IMR-90 (cell line): Measurements from ENCODE around the gene CELA3B. TPM values are rescaled to one million over a fixed set of nuclear protein-coding genes. Genes with fewer than 3 reads are reported as not detected.

Experiments
- ATAC-seq: fragments of 200-7000 bp; cut with Tn5 transposase; 2 replicates; pipeline ENCODE4 v1.9.1; 2020; ENCODE audit warnings: low read depth, mild to moderate bottlenecking, moderate library complexity
- BruUV-seq: library from RNA; stranded (reverse); fragments of 400-500 nt; replicated peaks from 2 replicates; lab custom pipeline; 2021; lab: Mats Ljungman, UMichigan
- CTCF ChIA-PET: fragments of 300-600 bp; formaldehyde crosslinking; extraction: SDS; loops from one replicate; lab custom pipeline; 2021; ENCODE audit warnings: antibody characterized with exemption; lab: Yijun Ruan, JAX
- POLR2A ChIA-PET: fragments of 300-600 bp; sonication (Branson Sonifier 250); formaldehyde crosslinking; loops from one replicate; lab custom pipeline; 2022; ENCODE audit warnings: antibody characterized with exemption; ENCODE audit not compliant: unreplicated experiment; lab: Charles Lee
- DNase-seq: peaks from one replicate; pipeline ENCODE4 v3.0.0; 2013
- H2AFZ ChIP-seq: replicated peaks from 2 replicates; pipeline ENCODE3; 2013; ENCODE audit warnings: low read length, mild to moderate bottlenecking; ENCODE audit not compliant: poor library complexity
- H2AK5ac ChIP-seq: 2 replicates; pipeline ENCODE4 v1.6.1; 2013; ENCODE audit warnings: low read depth, low read length, inconsistent platforms
- H2AK9ac ChIP-seq: replicated peaks from 2 replicates; pipeline ENCODE3; 2013; ENCODE audit warnings: mild to moderate bottlenecking, low read depth, low read length, moderate library complexity; ENCODE audit not compliant: poor library complexity
- H2BK120ac ChIP-seq: 2 replicates; pipeline ENCODE4 v1.6.1; 2013; ENCODE audit warnings: low read depth, low read length, inconsistent platforms
- H2BK15ac ChIP-seq: 3 replicates; pipeline ENCODE4 v1.6.1; 2013; ENCODE audit warnings: low read depth, low read length, inconsistent platforms
- H2BK20ac ChIP-seq: 2 replicates; pipeline ENCODE4 v1.6.1; 2013; ENCODE audit warnings: low read depth, mild to moderate bottlenecking, inconsistent platforms, low read length, moderate library complexity
- H2BK5ac ChIP-seq: 2 replicates; pipeline ENCODE4 v1.6.1; 2013; ENCODE audit warnings: mild to moderate bottlenecking, low read depth, low read length, inconsistent platforms; ENCODE audit not compliant: poor library complexity, severe bottlenecking
- H3K14ac ChIP-seq: replicated peaks from 2 replicates; pipeline ENCODE4 v1.6.1; 2013; ENCODE audit warnings: low read depth, low read length, inconsistent platforms
- H3K18ac ChIP-seq: 2 replicates; pipeline ENCODE4 v1.6.1; 2013; ENCODE audit warnings: low read depth, low read length, control low read depth
- H3K23ac ChIP-seq: 2 replicates; pipeline ENCODE4 v1.6.1; 2013; ENCODE audit warnings: low read depth, low read length, inconsistent platforms
- H3K27ac ChIP-seq: 2 replicates; pipeline ENCODE4 v1.5.1; 2013; ENCODE audit warnings: mild to moderate bottlenecking, control low read depth, low read length; ENCODE audit not compliant: insufficient read depth
- H3K27me3 ChIP-seq: 2 replicates; pipeline ENCODE4 v1.6.1; 2013; ENCODE audit warnings: low read length; ENCODE audit not compliant: control insufficient read depth, insufficient read depth
- H3K36me3 ChIP-seq: 2 replicates; pipeline ENCODE4 v1.6.1; 2013; ENCODE audit warnings: low read length, mixed read lengths; ENCODE audit not compliant: control insufficient read depth, insufficient read depth
- H3K4ac ChIP-seq: 2 replicates; pipeline ENCODE4 v1.6.1; 2013; ENCODE audit warnings: low read depth, low read length, inconsistent platforms
- H3K4me1 ChIP-seq: 2 replicates; pipeline ENCODE4 v1.6.1; 2013; ENCODE audit warnings: low read length, mixed read lengths; ENCODE audit not compliant: control insufficient read depth, insufficient read depth
- H3K4me2 ChIP-seq: 2 replicates; pipeline ENCODE4 v1.6.1; 2013; ENCODE audit warnings: low read depth, mild to moderate bottlenecking, control low read depth, low read length, moderate library complexity
- H3K4me3 ChIP-seq: 2 replicates; pipeline ENCODE4 v1.5.1; 2013; ENCODE audit warnings: low read depth, mild to moderate bottlenecking, control low read depth, low read length, moderate library complexity; ENCODE audit not compliant: insufficient read depth
- H3K56ac ChIP-seq: 2 replicates; pipeline ENCODE4 v1.6.1; 2013; ENCODE audit warnings: low read length, inconsistent platforms; ENCODE audit not compliant: insufficient read depth; ENCODE audit errors: extremely low read depth
- H3K79me1 ChIP-seq, 2 experiments: 2 replicates each; pipeline ENCODE4 v1.6.1; 2013; ENCODE audit warnings: low read length in 2 of 2, inconsistent platforms in 1 of 2, low read depth in 1 of 2
- H3K9ac ChIP-seq: 2 replicates; pipeline ENCODE4 v1.6.1; 2013; ENCODE audit warnings: low read depth, low read length, control low read depth
- H3K9me1 ChIP-seq: 2 replicates; pipeline ENCODE4 v1.6.1; 2013; ENCODE audit warnings: low read length, inconsistent platforms; ENCODE audit not compliant: insufficient read depth
- H3K9me3 ChIP-seq: 2 replicates; pipeline ENCODE4 v1.6.1; 2013; ENCODE audit warnings: low read length; ENCODE audit not compliant: control insufficient read depth, insufficient read depth
- H4K20me1 ChIP-seq: 2 replicates; pipeline ENCODE4 v1.6.1; 2013; ENCODE audit warnings: low read length, inconsistent platforms; ENCODE audit not compliant: insufficient read depth
- H4K5ac ChIP-seq: 2 replicates; pipeline ENCODE4 v1.6.1; 2013; ENCODE audit warnings: mild to moderate bottlenecking, low read depth, low read length, control low read depth
- H4K8ac ChIP-seq, 2 experiments: 2 replicates each; pipeline ENCODE4 v1.6.1; 2013; ENCODE audit warnings: low read depth in 2 of 2, low read length in 2 of 2, control low read depth in 1 of 2, inconsistent platforms in 1 of 2
- H4K91ac ChIP-seq: 2 replicates; pipeline ENCODE4 v1.6.1; 2013; ENCODE audit warnings: low read depth, low read length, inconsistent platforms; ENCODE audit not compliant: insufficient read depth
- CEBPB ChIP-seq: IDR thresholded peaks from 2 replicates; pipeline ENCODE4 v1.6.1; 2012; ENCODE audit warnings: low read depth, low read length, improper control_type of control experiment
- MXI1 ChIP-seq: IDR thresholded peaks from 2 replicates; pipeline ENCODE4 v1.6.1; 2012; ENCODE audit warnings: low read depth, mild to moderate bottlenecking, low read length, moderate library complexity, borderline replicate concordance
- RCOR1 ChIP-seq: IDR thresholded peaks from 2 replicates; pipeline ENCODE4 v1.6.1; 2012; ENCODE audit warnings: mild to moderate bottlenecking, low read length, improper control_type of control experiment; ENCODE audit not compliant: insufficient replicate concordance
- WGBS, 2 experiments: methylation state at CpG; one replicate each; pipeline versions ENCODE4 v1.1.5 to v1.1.7; 2013; ENCODE audit warnings: missing lambda C conversion rate in 2 of 2; ENCODE audit not compliant: insufficient read length in 1 of 2; ENCODE audit errors: extremely low coverage in 2 of 2; 5-methylcytosine and 5-hydroxymethylcytosine counted together
- dilution Hi-C: fragments of 300-500 bp; cut with HindIII; formaldehyde crosslinking; loops from one replicate; pipeline ENCODE4 v1.14.3; 2018; ENCODE audit warnings: low sequenced_read_pairs; ENCODE audit not compliant: unreplicated experiment
- in situ Hi-C: fragments of 300-500 bp; cut with MboI; formaldehyde crosslinking; loops from 3 replicates; pipeline ENCODE4 v1.14.3; 2019; ENCODE audit warnings: low sequenced_read_pairs, inconsistent platforms, mixed read lengths
- intact Hi-C: fragments of 100-400 bp; cut with micrococcal nuclease; formaldehyde crosslinking; loops from 2 replicates; pipeline ENCODE4 v1.10.0; 2022
- polyA plus RNA-seq, 3 experiments: library from polyadenylated mRNA; depleted of rRNA; stranded (reverse); fragments of >200 nt; gene quantifications; 2 replicates each; pipeline ENCODE4 v1.2.3, GENCODE V29; 2012; ENCODE audit warnings: low replicate concordance in 1 of 3
- total RNA-seq: library from RNA; depleted of rRNA; stranded (reverse); fragments of >200 nt; gene quantifications from 2 replicates; pipeline ENCODE4 v1.2.3, GENCODE V29; 2012

CELA3B gene
- total and polyA plus RNA-seq, 2 of the 4 experiments (the other 2 are of a cell fraction), result not detected

GRCh38 chr1:21946836-21947587, 29.8 kb upstream of the CELA3B start:
- no peak overlapping the region for H2BK20ac ChIP-seq
- no peak overlapping the region for H2BK15ac ChIP-seq
- H4K91ac ChIP-seq, result no peak overlapping the region
- CTCF ChIA-PET, result interaction anchor here (0.6 kb wide), 1 partner anchor 52 kb away, joined by 3 read pairs; no protein-coding TSS in a partner anchor
- no peak overlapping the region for H2BK120ac ChIP-seq
- TF ChIP-seq MXI1 (no peak), CEBPB (no peak), RCOR1 (no peak)
- H2AK5ac ChIP-seq, result no peak overlapping the region; the same call in 1 of the 2 replicates
- H3K56ac ChIP-seq, result no peak overlapping the region
- no peaks in the 10 kb centered on the region for H3K79me1 ChIP-seq
- in situ Hi-C loops, result no loop called here
- BruUV-seq, result no TSS peak
- H3K9ac ChIP-seq, result no peak overlapping the region
- 64% methylated on average over 7 of the region's 11 CpGs; no CpG with 5 or more reads in 1 of the 2 experiments for WGBS, 2 experiments
- no peaks in the 10 kb centered on the region for H3K9me1 ChIP-seq
- ATAC-seq (no peak), DNase-seq (no peak)
- H2BK5ac ChIP-seq, result no peak overlapping the region
- no peak overlapping the region for H3K4me2 ChIP-seq
- POLR2A ChIA-PET, result no interaction called here
- H2AK9ac ChIP-seq, result peak overlapping the region; percentile 5
- H4K8ac ChIP-seq, result no peak overlapping the region
- H3K4ac ChIP-seq, result no peak overlapping the region
- H3K4me1 ChIP-seq, result no peaks in the 10 kb centered on the region
- no peaks in the 10 kb centered on the region for H3K9me3 ChIP-seq
- H3K27me3 ChIP-seq, result peaks cover 5% of the 10 kb centered on the region
- H3K36me3 ChIP-seq, result no peaks in the 10 kb centered on the region
- H3K27ac ChIP-seq, result no peak overlapping the region
- no peaks in the 10 kb centered on the region for H4K20me1 ChIP-seq
- intact Hi-C loops, result no loop called here
- H4K5ac ChIP-seq, result no peak overlapping the region
- no peak overlapping the region for H3K18ac ChIP-seq
- dilution Hi-C loops, result no loop called here
- H3K4me3 ChIP-seq, result no peak overlapping the region
- H3K23ac ChIP-seq, result no peak overlapping the region
- H3K14ac ChIP-seq, result no peak overlapping the region
- peak overlapping the region; percentile 75 for H2AFZ ChIP-seq
